GM18498 (cell line): ENCODE measurements around the gene PTPRJ.

Experiments
- ATAC-seq: cut with Tn5 transposase; IDR thresholded peaks from one replicate; pipeline ENCODE4 v1.9.1; 2021; ENCODE audit warnings: mild to moderate bottlenecking, moderate library complexity; ENCODE audit not compliant: unreplicated experiment

Gene PTPRJ

GRCh38 chr11:47967577-47968525, 12.5 kb upstream of the PTPRJ start:
- no peak for ATAC-seq

DNA sequence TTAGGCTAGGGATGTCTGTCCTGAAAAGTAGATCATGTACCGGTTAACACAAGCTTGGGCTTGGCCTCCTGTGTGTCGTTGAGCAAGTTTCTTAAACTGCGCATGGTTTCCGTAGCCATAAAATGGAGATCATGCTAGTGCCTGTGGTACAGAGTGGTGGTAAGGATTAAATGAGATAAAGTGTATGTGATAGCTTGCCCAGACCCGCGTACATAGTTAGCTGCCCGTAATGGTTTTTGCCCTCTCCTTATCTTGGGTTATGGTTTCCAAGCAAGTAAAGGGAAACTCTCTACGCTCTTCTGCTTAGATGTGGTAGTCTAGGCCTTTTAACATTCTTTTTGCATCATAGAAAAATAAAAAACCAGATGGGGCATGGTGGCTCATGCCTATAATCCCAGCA, 11.0 kb upstream of the PTPRJ start:
- no peak for ATAC-seq

DNA sequence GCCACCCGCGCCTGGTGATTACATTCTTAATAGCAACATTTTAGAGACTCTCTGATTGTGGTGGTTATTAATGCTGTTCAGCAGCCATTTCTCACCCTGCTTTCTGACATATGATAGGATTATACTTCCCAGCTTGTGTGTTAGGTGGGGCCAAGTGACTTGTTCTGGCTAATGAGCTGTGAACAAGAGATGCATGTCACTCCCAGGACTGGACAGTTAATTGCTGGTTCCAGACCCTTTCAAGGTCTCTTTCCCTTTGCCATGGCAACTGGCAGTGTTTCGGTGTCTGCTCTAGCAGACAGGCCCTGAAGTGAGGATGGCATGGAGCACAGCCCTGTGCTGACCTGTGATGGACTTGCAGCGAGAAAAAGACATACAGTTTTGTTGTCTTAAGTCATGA, 8.9 kb upstream of the PTPRJ start:
- no peak for ATAC-seq

DNA sequence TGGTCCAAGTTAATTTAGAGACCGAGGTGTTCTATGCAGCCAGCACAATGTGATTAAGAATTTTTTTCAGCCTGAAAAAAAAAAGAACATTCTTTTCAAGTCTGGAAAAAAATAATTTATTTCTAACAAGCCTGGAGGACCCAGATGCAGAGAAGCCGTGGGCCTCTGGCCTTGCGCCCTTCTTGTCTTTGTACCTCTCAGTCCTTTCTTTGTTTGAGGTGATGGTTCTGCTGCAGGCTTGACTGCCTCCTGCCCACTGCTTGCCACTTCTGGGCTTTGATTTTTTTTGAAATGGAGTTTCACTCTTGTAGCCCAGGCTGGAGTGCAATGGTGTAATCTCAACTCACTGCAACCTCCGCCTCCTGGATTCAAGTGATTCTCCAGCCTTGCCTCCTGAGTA, 7.2 kb upstream of the PTPRJ start:
- no peak for ATAC-seq

GRCh38 chr11:47976931-47977330, 3.4 kb upstream of the PTPRJ start:
- no peak for ATAC-seq

GRCh38 chr11:47977623-47978022, 2.7 kb upstream of the PTPRJ start:
- ATAC-seq, result no peak

- no peak for ATAC-seq
Observed at GRCh38 chr11:47979378-47980087, 826 bp upstream of the PTPRJ start.

DNA sequence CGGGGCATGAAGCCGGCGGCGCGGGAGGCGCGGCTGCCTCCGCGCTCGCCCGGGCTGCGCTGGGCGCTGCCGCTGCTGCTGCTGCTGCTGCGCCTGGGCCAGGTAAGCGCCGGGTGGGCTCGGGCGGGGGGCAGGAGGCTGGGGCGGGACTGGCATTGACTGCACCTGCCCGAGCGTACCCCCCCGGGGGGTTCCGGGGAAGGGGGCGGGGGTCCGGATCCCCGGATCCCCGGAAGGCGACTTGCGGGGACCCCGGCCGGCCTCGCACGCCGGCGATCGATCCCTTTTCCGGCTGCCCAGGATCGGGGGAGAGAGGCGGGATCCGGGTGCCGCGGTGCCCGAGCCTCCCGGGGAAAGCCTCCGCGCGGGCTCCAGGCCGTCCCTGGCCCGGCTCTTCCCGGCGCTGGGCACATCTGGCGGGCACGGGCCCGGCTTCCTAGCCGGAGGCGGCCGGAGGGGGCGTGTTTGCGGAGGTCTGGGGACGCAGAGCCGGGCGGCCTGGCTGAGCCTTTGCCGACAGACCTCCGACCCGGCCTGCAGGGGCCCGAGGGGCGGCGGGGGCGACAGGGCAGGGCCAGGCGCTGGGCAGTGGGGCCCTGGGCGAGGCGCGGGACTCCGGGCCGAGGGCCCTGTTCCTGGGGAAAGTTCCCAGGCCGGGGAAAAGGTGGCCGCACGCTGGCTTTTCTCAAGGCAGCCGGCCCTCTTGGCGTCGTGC, 705 bp downstream of the PTPRJ start:
- ATAC-seq, result peak; percentile 57

DNA sequence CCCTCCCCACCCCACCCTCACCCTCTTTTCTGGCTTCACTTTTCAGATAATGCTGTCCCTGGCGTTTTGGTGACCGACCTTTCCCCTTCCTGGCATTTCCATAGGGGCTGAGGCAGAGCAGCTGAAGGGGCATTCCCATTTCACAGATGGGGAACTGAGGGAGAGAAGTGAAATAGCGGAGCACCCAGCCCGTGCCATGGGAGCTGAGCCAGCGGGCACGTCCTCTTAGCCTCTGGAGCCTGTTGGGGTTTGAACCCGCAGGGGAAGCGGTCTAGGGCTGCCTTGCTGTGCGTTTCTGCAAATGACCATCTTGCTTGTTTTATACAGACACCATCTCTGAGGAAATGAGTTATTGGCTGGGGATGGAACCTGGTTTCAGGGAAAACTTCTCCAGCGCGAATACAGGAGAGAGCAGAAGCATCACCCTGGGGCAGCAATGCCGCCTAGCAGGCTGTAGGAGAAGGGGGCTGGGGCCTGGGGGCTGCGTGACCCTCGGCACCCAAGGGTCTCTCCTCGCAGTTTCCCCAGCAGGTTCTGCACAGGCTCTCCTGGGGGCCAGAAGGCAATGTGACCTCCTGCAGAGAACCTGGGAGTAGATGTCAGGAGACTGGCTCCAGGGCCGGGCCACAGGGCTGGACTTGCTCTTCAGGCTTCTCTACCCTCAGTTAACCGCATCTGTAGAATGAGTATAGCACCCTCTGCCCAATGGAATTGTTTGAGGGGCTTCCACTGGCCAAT, 1.5 kb downstream of the PTPRJ start:
- ATAC-seq, result no peak

- ATAC-seq, result no peak
Observed at GRCh38 chr11:47982616-47983015, 2.3 kb downstream of the PTPRJ start.

DNA sequence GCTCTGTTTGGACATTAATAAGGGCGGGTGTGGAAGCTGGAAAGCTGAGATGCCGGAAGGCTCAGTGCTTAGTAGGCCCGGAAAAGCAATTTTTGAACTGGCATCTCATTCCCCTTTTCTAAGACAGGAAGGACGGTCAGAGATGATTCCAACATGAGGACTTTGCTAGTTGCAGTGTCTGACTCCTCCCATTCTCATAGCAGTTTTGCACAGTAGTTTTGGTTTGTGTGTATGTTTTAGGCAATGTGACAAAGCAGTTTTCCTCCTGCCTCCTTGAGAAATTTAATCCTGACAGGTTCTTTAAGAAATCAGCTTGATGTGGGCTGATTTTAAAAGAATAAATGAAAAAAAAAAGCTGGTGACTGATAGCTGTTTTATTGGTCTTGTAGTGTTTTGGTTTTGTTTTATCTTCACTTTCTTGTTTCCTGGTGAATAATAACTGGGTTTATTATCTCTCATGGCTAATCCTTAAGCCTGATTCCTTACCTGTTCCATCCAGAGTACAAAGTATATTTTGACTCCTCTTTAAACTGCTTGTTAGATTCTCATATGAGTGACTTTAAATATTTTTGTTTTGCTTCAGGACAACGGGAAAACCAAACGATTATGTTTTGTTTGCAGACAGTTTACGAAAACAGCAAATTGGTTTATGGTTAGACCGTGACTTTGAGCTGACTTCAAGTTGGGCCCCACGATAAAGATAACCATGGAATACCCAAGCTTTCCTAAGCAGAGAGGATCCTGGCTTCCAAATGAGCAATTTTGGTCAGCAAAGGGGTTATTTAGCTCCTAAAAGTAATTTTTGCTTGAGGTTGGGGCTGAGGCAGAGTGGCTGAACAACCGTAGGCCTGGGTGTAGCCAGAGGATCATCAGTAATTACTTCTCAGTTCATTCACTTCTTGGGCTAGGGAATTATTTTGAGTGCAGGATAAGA, 3.4 kb downstream of the PTPRJ start:
- no peak for ATAC-seq

DNA sequence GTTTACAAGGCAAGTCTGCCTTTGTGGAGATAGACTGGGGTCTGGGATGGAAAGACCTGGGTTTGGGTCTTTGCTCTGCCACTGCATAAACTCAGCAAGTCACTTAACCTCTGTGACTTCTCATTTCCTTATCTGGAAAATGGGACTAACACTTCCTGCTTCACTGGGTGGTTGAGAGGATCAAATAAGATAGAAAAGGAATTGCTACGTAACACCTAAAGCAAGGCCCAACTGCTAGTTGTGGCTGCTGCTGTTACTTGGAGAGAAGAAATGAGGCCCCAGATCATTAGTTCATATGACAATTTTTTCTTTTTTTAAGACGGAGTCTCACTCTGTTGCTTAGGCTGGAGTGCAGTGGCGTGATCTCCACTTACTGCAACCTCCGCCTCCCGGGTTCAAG, 5.9 kb downstream of the PTPRJ start:
- ATAC-seq, result no peak

DNA sequence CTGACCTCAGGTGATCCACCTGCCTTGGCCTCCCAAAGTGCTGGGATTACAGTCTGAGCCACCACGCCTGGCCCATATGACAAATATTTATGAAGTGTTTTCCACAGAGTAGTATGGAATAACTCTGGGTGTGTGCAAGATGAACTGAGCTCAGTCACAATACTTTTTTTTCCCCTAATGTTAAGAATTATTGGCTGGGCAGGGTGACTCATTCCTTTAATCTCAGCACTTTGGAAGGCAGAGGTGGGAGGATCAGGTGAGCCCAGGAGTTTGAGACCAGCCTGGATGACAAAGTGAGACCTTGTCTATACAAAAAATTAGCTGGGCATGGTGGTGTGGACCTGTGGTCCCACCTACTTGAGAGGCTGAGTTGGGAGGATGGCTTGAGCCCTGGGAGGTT, 6.4 kb downstream of the PTPRJ start:
- ATAC-seq, result no peak

- no peak for ATAC-seq
Observed at GRCh38 chr11:47987310-47987709, 7.0 kb downstream of the PTPRJ start.

DNA sequence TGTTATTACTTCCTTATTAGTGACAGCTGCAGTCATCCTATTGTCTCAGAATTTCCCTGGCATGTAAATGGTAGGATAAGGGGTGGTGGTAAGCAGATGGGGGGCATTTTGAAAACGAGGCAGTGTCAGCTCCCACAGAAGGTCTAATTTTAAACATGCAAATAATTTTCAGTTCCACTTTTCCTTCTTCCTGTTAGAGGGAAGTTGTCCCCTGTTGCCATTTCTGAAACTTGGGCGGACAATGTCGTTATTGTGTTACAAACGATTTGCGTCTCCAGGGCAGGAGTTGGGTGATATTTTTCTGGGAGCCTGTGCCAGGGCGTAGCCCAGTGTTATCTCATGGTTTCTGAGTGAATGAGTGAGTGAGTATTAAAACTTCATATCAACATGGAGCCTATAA, 7.4 kb downstream of the PTPRJ start:
- no peak for ATAC-seq

DNA sequence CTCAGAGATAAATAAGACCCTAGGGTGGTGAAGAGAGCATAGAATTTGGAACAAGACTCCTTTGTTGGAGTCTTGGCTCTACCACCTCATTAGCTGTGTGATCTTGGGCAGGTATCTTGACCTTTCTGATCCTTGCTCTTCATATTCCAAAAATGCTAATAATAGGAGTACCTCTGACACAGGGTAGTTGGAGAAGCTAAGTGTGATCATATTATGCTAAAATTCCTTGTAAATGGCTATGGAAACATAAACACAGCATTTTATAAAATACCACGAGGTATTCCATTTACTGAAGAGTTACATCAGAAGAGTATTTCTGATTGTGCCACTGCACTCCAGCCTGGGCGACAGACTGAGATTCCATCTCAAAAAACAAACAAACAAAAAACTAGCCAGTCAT, 9.4 kb downstream of the PTPRJ start:
- no peak for ATAC-seq

DNA sequence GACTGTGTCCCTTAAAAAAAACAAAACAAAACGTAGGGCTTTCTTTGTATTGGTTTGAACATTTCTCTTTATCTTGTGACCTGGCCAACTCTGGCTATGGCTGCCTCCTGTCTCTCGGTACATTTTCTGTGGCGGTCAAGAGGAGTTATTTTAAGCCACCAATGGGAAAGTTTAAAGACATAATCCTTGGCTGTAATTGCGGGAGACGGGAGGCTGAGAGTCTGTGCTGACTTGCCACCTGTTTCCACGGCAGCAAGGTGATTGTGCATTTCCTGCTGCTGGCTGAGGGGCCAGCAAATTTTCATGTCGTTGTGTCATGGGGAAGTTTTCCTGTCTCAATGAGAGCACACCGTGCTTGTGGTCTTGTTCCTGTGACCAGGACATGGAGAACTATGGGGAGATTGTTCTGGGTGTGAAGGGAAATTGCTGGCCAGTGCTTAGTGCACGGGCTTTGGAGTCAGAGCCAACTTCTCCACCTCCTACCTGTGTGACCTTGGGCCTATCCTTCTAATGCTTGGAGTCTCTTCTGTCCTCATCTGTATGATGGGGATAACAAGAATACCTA, 11.0 kb downstream of the PTPRJ start:
- no peak for ATAC-seq

- ATAC-seq, result no peak
Observed at GRCh38 chr11:47991894-47992293, 11.5 kb downstream of the PTPRJ start.
